ENCODE results near the gene ELL2. TPM values are rescaled to one million over a fixed set of nuclear protein-coding genes. Genes with fewer than 3 reads are reported as not detected.

Gene ELL2
- total RNA-seq, 1 experiment from 2014 or later: 27.5 TPM

GRCh38 chr5:95858661-95859595, 102.7 kb downstream of the ELL2 start:
- Histone ChIP-seq H4K8ac (replicated peaks; ENCODE audit: insufficient read length, low read depth, low read length) (no peak overlapping the region), H3K27ac (ENCODE audit: insufficient read length, low read depth, low read length) (no peak overlapping the region), H3K4ac (ENCODE audit: low read depth, low read length) (no peak overlapping the region), H3K79me2 (ENCODE audit: insufficient read depth, low read length) (no peaks in the 10 kb centered on the region), H3K23me2 (ENCODE audit: insufficient read length, low read depth, low read length, poor library complexity, severe bottlenecking) (no peaks in the 10 kb centered on the region), H2BK20ac (ENCODE audit: low read depth, low read length, poor library complexity, severe bottlenecking) (no peak overlapping the region), H2BK120ac (ENCODE audit: low read depth, low read length, poor library complexity, severe bottlenecking) (no peak overlapping the region), H2AFZ (ENCODE audit: low read length) (no peak overlapping the region), H3K9ac (ENCODE audit: extremely low read depth, insufficient read length, low read length) (no peak overlapping the region), H4K20me1 (ENCODE audit: control insufficient read depth, insufficient read depth, insufficient read length) (no peaks in the 10 kb centered on the region), H3K9me3 (ENCODE audit: control insufficient read depth, low read depth, low read length) (no peaks in the 10 kb centered on the region), H3K4me2 (ENCODE audit: insufficient read depth, insufficient read length, low read length) (peak overlapping the region; percentile 34), H3K4me1 (ENCODE audit: insufficient read depth, low read length) (peaks cover 4% of the 10 kb centered on the region; the same call in 1 of the 2 replicates), H3K27me3 (ENCODE audit: insufficient read depth, low read length) (no peaks in the 10 kb centered on the region), H3T11ph (ENCODE audit: low read length) (no peak overlapping the region), H2AK5ac (ENCODE audit: insufficient read length, low read length) (no peak overlapping the region), H2BK15ac (ENCODE audit: low read depth, low read length) (no peak overlapping the region), H2BK5ac (ENCODE audit: insufficient read length, low read length) (no peak overlapping the region), H4K91ac (ENCODE audit: insufficient read length, low read depth, low read length) (no peak overlapping the region), H3K79me1 (ENCODE audit: insufficient read depth, low read depth, low read length, poor library complexity, severe bottlenecking) (no peaks in the 10 kb centered on the region), H3K14ac (ENCODE audit: insufficient read depth, low read length) (no peak overlapping the region), H3K56ac (ENCODE audit: insufficient read length, low read depth, low read length) (no peak overlapping the region), H4K5ac (ENCODE audit: insufficient read length, low read depth, low read length) (no peak overlapping the region), H3K18ac (ENCODE audit: insufficient read length, low read depth, low read length) (no peak overlapping the region), H2BK12ac (ENCODE audit: insufficient read length, low read depth, low read length) (no peak overlapping the region), H3K23ac (ENCODE audit: insufficient read length, low read depth, low read length) (no peak overlapping the region)
- peaks cover 3% of the 10 kb centered on the region for H3K27me3 Mint-ChIP-seq (ENCODE audit: low read depth)
- TF ChIP-seq, protein P1, sequence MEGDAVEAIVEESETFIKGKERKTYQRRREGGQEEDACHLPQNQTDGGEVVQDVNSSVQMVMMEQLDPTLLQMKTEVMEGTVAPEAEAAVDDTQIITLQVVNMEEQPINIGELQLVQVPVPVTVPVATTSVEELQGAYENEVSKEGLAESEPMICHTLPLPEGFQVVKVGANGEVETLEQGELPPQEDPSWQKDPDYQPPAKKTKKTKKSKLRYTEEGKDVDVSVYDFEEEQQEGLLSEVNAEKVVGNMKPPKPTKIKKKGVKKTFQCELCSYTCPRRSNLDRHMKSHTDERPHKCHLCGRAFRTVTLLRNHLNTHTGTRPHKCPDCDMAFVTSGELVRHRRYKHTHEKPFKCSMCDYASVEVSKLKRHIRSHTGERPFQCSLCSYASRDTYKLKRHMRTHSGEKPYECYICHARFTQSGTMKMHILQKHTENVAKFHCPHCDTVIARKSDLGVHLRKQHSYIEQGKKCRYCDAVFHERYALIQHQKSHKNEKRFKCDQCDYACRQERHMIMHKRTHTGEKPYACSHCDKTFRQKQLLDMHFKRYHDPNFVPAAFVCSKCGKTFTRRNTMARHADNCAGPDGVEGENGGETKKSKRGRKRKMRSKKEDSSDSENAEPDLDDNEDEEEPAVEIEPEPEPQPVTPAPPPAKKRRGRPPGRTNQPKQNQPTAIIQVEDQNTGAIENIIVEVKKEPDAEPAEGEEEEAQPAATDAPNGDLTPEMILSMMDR (conservative IDR thresholded peaks at IDR 0.05): peak; percentile 98
- DNase-seq: peak; percentile 93
- H3K36me3 Mint-ChIP-seq (ENCODE audit: insufficient read depth in 1 of 3, low read depth in 3 of 3): no peaks in the 10 kb centered on the region
- peak overlapping the region in 1 of 2 experiments; percentile 36; a peak in 2 of 5 replicates for H3K4me3 Mint-ChIP-seq
- H3K27ac Mint-ChIP-seq: peak overlapping the region in 1 of 3 experiments; percentile 6; a peak in 1 of 7 replicates
- no CpG with 5 or more reads among the region's 28 CpGs for WGBS (ENCODE audit: extremely low coverage, insufficient read length, low lambda C conversion rate)
- peaks cover 27 to 29% of the 10 kb centered on the region in 2 experiments for H3K4me1 Mint-ChIP-seq
- H3K9me3 Mint-ChIP-seq: no peaks in the 10 kb centered on the region; a peak in 2 of 5 replicates
